H1 (cell line): Measurements from ENCODE around the gene SSTR5. TPM values are rescaled to one million over a fixed set of nuclear protein-coding genes. Genes with fewer than 3 reads are reported as not detected.

ENCODE experiments used
- CTCF ChIA-PET: fragments of 300-600 bp; sonication (Branson Sonifier 250); formaldehyde crosslinking; loops from one replicate; lab custom pipeline; 2021; ENCODE audit not compliant: partially characterized antibody; lab: Charles Lee
- POLR2A ChIA-PET: fragments of 300-600 bp; sonication (Branson Sonifier 250); formaldehyde crosslinking; loops from one replicate; lab custom pipeline; 2021; ENCODE audit warnings: inconsistent platforms; ENCODE audit not compliant: partially characterized antibody; lab: Charles Lee
- DNase-seq, 2 experiments: peaks; one replicate each; pipeline versions ENCODE4 v3.0.0 to v3.0.0-alpha.2; 2010 to 2022; ENCODE audit warnings: low spot score in 2 of 2, low read depth in 1 of 2, mixed read lengths in 1 of 2
- FAIRE-seq: peaks from 2 replicates; lab custom pipeline; 2011; peaks lifted over from hg19 to GRCh38; lab: Jason Lieb, UNC
- H2AFZ ChIP-seq: 2 replicates; pipeline ENCODE4 v1.8.1; 2012; ENCODE audit warnings: low read length, inconsistent platforms
- H2AK5ac ChIP-seq: 2 replicates; pipeline ENCODE4 v1.6.1; 2013; ENCODE audit warnings: low read depth, low read length
- H2BK120ac ChIP-seq: replicated peaks from 2 replicates; pipeline ENCODE3; 2013; ENCODE audit warnings: low read depth, low read length, inconsistent platforms
- H2BK12ac ChIP-seq: 2 replicates; pipeline ENCODE4 v1.6.1; 2013; ENCODE audit warnings: low read depth, low read length
- H2BK15ac ChIP-seq: 2 replicates; pipeline ENCODE4 v1.6.1; 2013; ENCODE audit warnings: low read length
- H2BK20ac ChIP-seq: 2 replicates; pipeline ENCODE4 v1.6.1; 2013; ENCODE audit warnings: low read length
- H2BK5ac ChIP-seq: 2 replicates; pipeline ENCODE4 v1.6.1; 2013; ENCODE audit warnings: low read depth, low read length
- H3K14ac ChIP-seq: 2 replicates; pipeline ENCODE4 v1.6.1; 2013; ENCODE audit warnings: inconsistent platforms; ENCODE audit not compliant: insufficient read length
- H3K18ac ChIP-seq: 2 replicates; pipeline ENCODE4 v1.6.1; 2013; ENCODE audit warnings: low read length; ENCODE audit errors: extremely low read depth
- H3K23ac ChIP-seq: 2 replicates; pipeline ENCODE4 v1.6.1; 2013; ENCODE audit warnings: inconsistent platforms; ENCODE audit not compliant: insufficient read length
- H3K23me2 ChIP-seq: 2 replicates; pipeline ENCODE4 v1.6.1; 2013; ENCODE audit warnings: low read depth, low read length
- H3K27ac ChIP-seq: 2 replicates; pipeline ENCODE4 v1.6.1; 2011; ENCODE audit warnings: low read depth, low read length, inconsistent platforms
- H3K27me3 ChIP-seq, 4 experiments: replicated peaks in 1 of 4; 1 replicate in 1 of 4; 2 replicates in 3 of 4; pipeline versions ENCODE4 v1.6.1 to v1.8.1; 2011 to 2013; ENCODE audit warnings: low read length in 3 of 4, mild to moderate bottlenecking in 3 of 4, inconsistent platforms in 2 of 4, mixed read lengths in 2 of 4, moderate library complexity in 1 of 4; ENCODE audit not compliant: control insufficient read depth in 3 of 4, insufficient read depth in 3 of 4; ENCODE audit errors: extremely low read depth in 1 of 4
- H3K36me3 ChIP-seq, 4 experiments: 2 replicates each; pipeline versions ENCODE4 v1.6.1 to v1.8.1; 2011 to 2013; ENCODE audit warnings: mild to moderate bottlenecking in 4 of 4, low read length in 3 of 4, moderate library complexity in 2 of 4, control low read depth in 1 of 4, inconsistent platforms in 1 of 4; ENCODE audit not compliant: insufficient read depth in 4 of 4, control insufficient read depth in 2 of 4
- H3K4ac ChIP-seq: replicated peaks from 2 replicates; pipeline ENCODE3; 2013; ENCODE audit warnings: low read length, low read depth, mixed read lengths, inconsistent platforms; ENCODE audit not compliant: insufficient read length
- H3K4me1 ChIP-seq, 4 experiments: replicated peaks in 1 of 4; 1 replicate in 1 of 4; 2 replicates in 3 of 4; pipeline versions ENCODE4 v1.6.1 to v1.8.1; 2011 to 2013; ENCODE audit warnings: low read length in 3 of 4, inconsistent platforms in 2 of 4, mixed read lengths in 1 of 4; ENCODE audit not compliant: insufficient read depth in 4 of 4, control insufficient read depth in 3 of 4
- H3K4me2 ChIP-seq, 2 experiments: 2 replicates each; pipeline versions ENCODE4 v1.6.1 to v1.8.1; 2011 to 2013; ENCODE audit warnings: low read depth in 2 of 2, low read length in 2 of 2, control low read depth in 1 of 2, inconsistent platforms in 1 of 2, mild to moderate bottlenecking in 1 of 2; ENCODE audit not compliant: insufficient read depth in 1 of 2
- H3K4me3 ChIP-seq, 4 experiments: fragments of 200-600, 300-600 bp in 1 of 4; sonication (generic), shearing (Covaris generic), sonication (Bioruptor Twin) in 1 of 4; 2 replicates each; pipeline versions ENCODE4 v1.5.1 to v1.8.1; 2011 to 2016; ENCODE audit warnings: low read length in 4 of 4, low read depth in 3 of 4, control low read depth in 2 of 4, inconsistent platforms in 2 of 4, mild to moderate bottlenecking in 2 of 4, mixed read lengths in 1 of 4, moderate library complexity in 1 of 4; ENCODE audit not compliant: insufficient read depth in 2 of 4; ENCODE audit errors: extremely low read depth in 1 of 4
- H3K56ac ChIP-seq: replicated peaks from 2 replicates; pipeline ENCODE3; 2013; ENCODE audit warnings: low read depth, mild to moderate bottlenecking, mixed read lengths, low read length, inconsistent platforms; ENCODE audit not compliant: insufficient read length
- H3K79me1 ChIP-seq: 2 replicates; pipeline ENCODE4 v1.6.1; 2013; ENCODE audit warnings: low read depth, low read length, control low read depth
- H3K79me2 ChIP-seq, 2 experiments: 2 replicates each; pipeline versions ENCODE4 v1.6.1 to v1.8.1; 2012 to 2013; ENCODE audit warnings: low read length in 2 of 2, mild to moderate bottlenecking in 2 of 2, inconsistent platforms in 1 of 2; ENCODE audit not compliant: insufficient read depth in 2 of 2, control insufficient read depth in 1 of 2
- H3K9ac ChIP-seq, 4 experiments: replicated peaks in 1 of 4; 1 replicate in 1 of 4; 2 replicates in 3 of 4; pipeline versions ENCODE4 v1.6.1 to v1.8.1; 2011 to 2013; ENCODE audit warnings: low read depth in 3 of 4, low read length in 3 of 4, control low read depth in 2 of 4, mild to moderate bottlenecking in 2 of 4, moderate library complexity in 2 of 4, inconsistent platforms in 1 of 4; ENCODE audit errors: extremely low read depth in 1 of 4
- H3K9me3 ChIP-seq, 2 experiments: 2 replicates each; pipeline versions ENCODE4 v1.6.1 to v1.8.1; 2012 to 2013; ENCODE audit warnings: mild to moderate bottlenecking in 2 of 2, moderate library complexity in 2 of 2, control low read depth in 1 of 2, inconsistent platforms in 1 of 2, low read depth in 1 of 2, low read length in 1 of 2, mixed read lengths in 1 of 2; ENCODE audit not compliant: insufficient read depth in 2 of 2
- H4K20me1 ChIP-seq, 2 experiments: replicated peaks in 1 of 2; 2 replicates each; pipeline versions ENCODE3 to v1.8.1; 2011 to 2013; ENCODE audit warnings: inconsistent platforms in 2 of 2, low read length in 2 of 2, mild to moderate bottlenecking in 1 of 2; ENCODE audit not compliant: insufficient read depth in 2 of 2, control insufficient read depth in 1 of 2
- H4K5ac ChIP-seq: 2 replicates; pipeline ENCODE4 v1.6.1; 2013; ENCODE audit warnings: low read length, low read depth, mixed read lengths, inconsistent platforms; ENCODE audit not compliant: insufficient read length
- H4K8ac ChIP-seq: 2 replicates; pipeline ENCODE4 v1.8.0; 2013; ENCODE audit warnings: mild to moderate bottlenecking, moderate library complexity, low read length, inconsistent platforms; ENCODE audit not compliant: insufficient read depth; ENCODE audit errors: extremely low read depth
- H4K91ac ChIP-seq: replicated peaks from 2 replicates; pipeline ENCODE3; 2013; ENCODE audit warnings: low read length, mixed read lengths, inconsistent platforms; ENCODE audit not compliant: insufficient read length
- CBX5 ChIP-seq: fragments of 300-800, 300-1000 bp; sonication (generic); IDR thresholded peaks from 2 replicates; pipeline ENCODE4 v1.7.1; 2016; ENCODE audit warnings: antibody characterized with exemption, low read length, low read depth
- CBX8 ChIP-seq: fragments of 300-800, 300-1000 bp; sonication (generic); IDR thresholded peaks from 2 replicates; pipeline ENCODE4 v1.7.1; 2016; ENCODE audit warnings: low read depth, low read length, borderline replicate concordance
- CHD2 ChIP-seq: IDR thresholded peaks from 2 replicates; pipeline ENCODE4 v1.6.1; 2012; ENCODE audit warnings: low read length, improper control_type of control experiment
- EP300 ChIP-seq, 2 experiments: IDR thresholded peaks; 1 replicate in 1 of 2; 2 replicates in 1 of 2; pipeline ENCODE4 v1.6.1; 2011 to 2012; ENCODE audit warnings: low read depth in 2 of 2, low read length in 2 of 2, mild to moderate bottlenecking in 2 of 2, borderline replicate concordance in 1 of 2, inconsistent platforms in 1 of 2, moderate library complexity in 1 of 2
- FOSL1 ChIP-seq: IDR thresholded peaks from 2 replicates; pipeline ENCODE4 v1.6.1; 2011; ENCODE audit warnings: mild to moderate bottlenecking, low read depth, low read length, moderate library complexity; ENCODE audit not compliant: insufficient read depth
- HDAC2 ChIP-seq, 2 experiments: fragments of 300-600 bp in 1 of 2; sonication (generic) in 1 of 2; IDR thresholded peaks; 2 replicates each; pipeline ENCODE4 v1.6.1; 2011 to 2012; ENCODE audit warnings: low read depth in 2 of 2, low read length in 2 of 2, mild to moderate bottlenecking in 2 of 2, moderate library complexity in 2 of 2, borderline replicate concordance in 1 of 2, inconsistent platforms in 1 of 2
- KDM5A ChIP-seq: fragments of 200-600 bp; IDR thresholded peaks from 2 replicates; pipeline ENCODE4 v1.7.1; 2012; ENCODE audit warnings: mild to moderate bottlenecking, low read length, inconsistent platforms, mixed read lengths
- SUZ12 ChIP-seq: fragments of 200-600 bp; sonication (generic); IDR thresholded peaks from 2 replicates; pipeline ENCODE4 v1.6.1; 2012; ENCODE audit warnings: mild to moderate bottlenecking, inconsistent platforms, low read length, moderate library complexity, mixed read lengths
- YY1 ChIP-seq: IDR thresholded peaks from 2 replicates; pipeline ENCODE4 v1.6.1; 2011; ENCODE audit warnings: low read depth, mild to moderate bottlenecking, low read length
- WGBS, 2 experiments: shearing (Covaris generic) in 1 of 2; methylation state at CpG; one replicate each; pipeline versions ENCODE4 v1.1.6 to v1.1.7; 2013 to 2015; ENCODE audit warnings: low lambda C conversion rate in 2 of 2, mixed read lengths in 2 of 2, inconsistent platforms in 1 of 2, low coverage in 1 of 2, missing lambda C conversion rate in 1 of 2; ENCODE audit not compliant: insufficient replicate concordance in 2 of 2, insufficient coverage in 1 of 2, insufficient read length in 1 of 2; ENCODE audit errors: extremely low coverage in 1 of 2, missing lambda C conversion rate in 1 of 2; 5-methylcytosine and 5-hydroxymethylcytosine counted together
- polyA plus RNA-seq, 7 experiments: library from polyadenylated mRNA; depleted of rRNA in 3 of 7; stranded (reverse) in 5 of 7; unstranded in 2 of 7; fragments of >200 nt in 5 of 7; fragments of 200-250 nt in 2 of 7; gene quantifications; 1 replicate in 5 of 7; 2 replicates in 1 of 7; 4 replicates in 1 of 7; pipeline versions ENCODE4 v1.2.1 to v1.2.3, GENCODE V29; 2011 to 2013; ENCODE audit warnings: missing spikeins in 2 of 7, mixed read lengths in 2 of 7
- total RNA-seq: library from RNA; stranded (reverse); fragmentation: NEBNext Ultra II Directional; extraction: Animal tissue kit (Norgen Biotek cat#: 25700); gene quantifications from 2 replicates; pipeline ENCODE4 v1.2.1, GENCODE V29; 2021
- TF ChIP-seq, protein P1 (sequence below): IDR thresholded peaks from 2 replicates; pipeline ENCODE4 v1.6.1; 2011; ENCODE audit warnings: low read depth, mild to moderate bottlenecking, low read length; ENCODE audit not compliant: insufficient read depth

SSTR5 gene
- total and polyA plus RNA-seq, 2 of the 8 experiments (the other 6 are each of a cell fraction or from before 2014, with no cell fraction given): 0.56 to 0.60 TPM

GRCh38 chr16:1049113-1049975 is 23.2 kb upstream of the SSTR5 start:
- Histone ChIP-seq H3K9me3 (no peaks in the 10 kb centered on the region), H3K79me1 (no peaks in the 10 kb centered on the region), H3K14ac (no peak overlapping the region), H3K4me2 (0 out of 4 replicates have a peak overlapping the region, but pooled peaks have one; percentile 44 to 67), H4K8ac (peak overlapping the region; percentile 92), H3K18ac (no peak overlapping the region), H3K4ac (no peak overlapping the region), H3K9ac (no peak overlapping the region), H2BK5ac (no peak overlapping the region), H3K56ac (no peak overlapping the region), H3K4me3 (no peak overlapping the region), H3K79me2 (no peaks in the 10 kb centered on the region), H3K27ac (no peak overlapping the region), H2AFZ (peak overlapping the region; percentile 75; the same call in 1 of the 2 replicates), H3K23me2 (no peaks in the 10 kb centered on the region), H3K36me3 (no peaks in the 10 kb centered on the region), H2BK120ac (no peak overlapping the region), H2BK15ac (no peak overlapping the region), H4K91ac (no peak overlapping the region), H4K20me1 (no peaks in the 10 kb centered on the region), H2BK20ac (no peak overlapping the region), H2BK12ac (no peak overlapping the region), H4K5ac (no peak overlapping the region), H3K4me1 (peaks cover 0 to 10% (median 5%) of the 10 kb centered on the region in 4 experiments; a peak in 6 of 7 replicates), H3K27me3 (peaks cover 0 to 2% (median 0%) of the 10 kb centered on the region in 4 experiments; a peak in 2 of 7 replicates), H2AK5ac (no peak overlapping the region), H3K23ac (no peak overlapping the region)
- no peak for FAIRE-seq
- ChIA-PET POLR2A (interaction anchor here (0.6 kb wide), 1 partner anchor 11 kb away, joined by 3 read pairs; no protein-coding TSS in a partner anchor), CTCF (interaction anchor here (0.6 to 1.8 kb wide), 4 partner anchors 8 to 797 kb away, joined by 3 to 8 read pairs (median 3); no protein-coding TSS in a partner anchor)
- WGBS, 2 experiments: 92% methylated on average over 28 of the region's 31 CpGs; no CpG with 5 or more reads in 1 of the 2 experiments
- DNase-seq: no peak
- TF ChIP-seq EP300 (IDR thresholded peaks at IDR 0.05; ENCODE audit: borderline replicate concordance in 1 of 2, low read depth in 2 of 2, low read length in 2 of 2): no peak
- no peak for TF ChIP-seq YY1
- no peak for TF ChIP-seq CBX8
- no peak for TF ChIP-seq HDAC2 (IDR thresholded peaks at IDR 0.05; ENCODE audit: borderline replicate concordance in 1 of 2, low read depth in 2 of 2, low read length in 2 of 2)
- no peak for TF ChIP-seq CHD2
- TF ChIP-seq, protein P1, sequence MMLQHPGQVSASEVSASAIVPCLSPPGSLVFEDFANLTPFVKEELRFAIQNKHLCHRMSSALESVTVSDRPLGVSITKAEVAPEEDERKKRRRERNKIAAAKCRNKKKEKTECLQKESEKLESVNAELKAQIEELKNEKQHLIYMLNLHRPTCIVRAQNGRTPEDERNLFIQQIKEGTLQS: no peak
- TF ChIP-seq CBX5: no peak
- no peak for TF ChIP-seq FOSL1
- no peak for TF ChIP-seq SUZ12
- no peak for TF ChIP-seq KDM5A
